GM18517 (cell line): Measurements from ENCODE around the gene BTBD9.

Experiments
- ATAC-seq: cut with Tn5 transposase; IDR thresholded peaks from one replicate; pipeline ENCODE4 v1.9.1; 2021; ENCODE audit warnings: mild to moderate bottlenecking, moderate library complexity; ENCODE audit not compliant: unreplicated experiment

Gene BTBD9

DNA sequence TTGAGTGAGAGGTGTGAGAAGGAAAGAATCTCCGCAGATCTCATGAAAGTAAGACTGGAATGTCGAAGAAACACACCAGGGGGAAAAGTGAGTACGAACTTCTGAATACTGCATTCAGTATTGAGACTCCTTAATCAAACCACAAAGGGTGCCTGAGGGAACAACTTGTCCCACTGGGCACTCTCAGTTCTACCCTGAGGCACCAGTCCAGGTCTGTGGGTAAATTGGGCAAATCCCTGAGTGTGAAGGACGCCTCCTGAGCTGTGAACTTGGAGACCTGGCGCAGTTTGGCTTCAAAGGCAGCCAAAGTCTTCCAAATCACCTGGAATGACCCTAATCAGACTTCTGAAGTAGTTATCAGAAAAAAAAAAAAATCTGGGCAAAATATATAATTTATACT is 329.7 kb downstream of the BTBD9 start:
- no peak for ATAC-seq

GRCh38 chr6:38307740-38308139 is 332.0 kb downstream of the BTBD9 start:
- peak; percentile 82 for ATAC-seq

DNA sequence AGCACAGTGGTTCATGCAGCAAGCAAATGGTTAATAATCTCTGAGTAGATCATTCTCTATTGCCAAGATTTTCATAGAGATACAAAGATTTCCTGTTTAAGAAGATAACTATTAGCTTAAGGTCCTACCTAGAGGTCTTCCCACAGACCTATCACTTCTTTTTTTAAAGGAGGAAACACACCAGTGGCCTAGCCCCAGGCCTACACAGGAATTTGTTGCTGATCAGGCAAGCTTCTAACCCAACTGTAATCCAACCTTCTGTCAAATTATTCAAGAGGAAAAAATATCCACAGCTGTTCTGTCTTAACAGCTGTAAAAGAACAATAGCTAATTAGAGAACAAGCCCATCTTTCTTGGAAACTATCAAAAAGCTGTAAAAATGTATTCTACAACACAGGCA is 332.8 kb downstream of the BTBD9 start:
- ATAC-seq, result no peak

DNA sequence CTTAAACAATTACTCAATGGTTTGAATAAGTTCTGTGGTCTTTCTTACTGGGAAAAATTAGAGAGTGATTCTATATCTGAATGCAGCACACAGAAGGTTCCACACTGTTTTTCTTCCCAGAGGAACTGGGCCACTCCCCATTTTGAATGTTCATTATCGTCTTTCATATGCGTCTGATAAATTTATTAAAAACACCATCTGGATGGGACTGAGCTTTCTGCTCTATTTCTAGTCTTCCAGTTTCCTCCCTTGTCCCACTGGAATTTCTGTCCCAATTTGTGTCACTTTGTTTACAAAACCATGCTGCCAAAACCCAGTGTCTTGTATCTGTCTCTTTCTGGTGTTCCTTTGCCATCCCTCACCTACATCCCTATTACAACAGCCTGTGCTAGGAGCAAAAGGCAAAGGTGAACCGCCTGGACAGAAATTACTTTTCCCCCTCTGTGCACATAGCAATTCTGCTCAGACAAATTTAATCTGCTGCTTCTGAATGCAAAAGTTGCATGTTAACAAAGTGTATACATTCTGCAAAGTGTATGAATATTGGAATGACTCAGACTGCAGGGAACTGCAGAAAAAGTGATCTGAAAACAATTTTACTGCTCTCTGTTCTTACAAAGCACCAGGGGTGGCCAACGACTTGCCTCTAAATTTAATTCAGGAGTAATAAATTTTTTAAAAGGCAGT is 333.6 kb downstream of the BTBD9 start:
- ATAC-seq, result no peak

DNA sequence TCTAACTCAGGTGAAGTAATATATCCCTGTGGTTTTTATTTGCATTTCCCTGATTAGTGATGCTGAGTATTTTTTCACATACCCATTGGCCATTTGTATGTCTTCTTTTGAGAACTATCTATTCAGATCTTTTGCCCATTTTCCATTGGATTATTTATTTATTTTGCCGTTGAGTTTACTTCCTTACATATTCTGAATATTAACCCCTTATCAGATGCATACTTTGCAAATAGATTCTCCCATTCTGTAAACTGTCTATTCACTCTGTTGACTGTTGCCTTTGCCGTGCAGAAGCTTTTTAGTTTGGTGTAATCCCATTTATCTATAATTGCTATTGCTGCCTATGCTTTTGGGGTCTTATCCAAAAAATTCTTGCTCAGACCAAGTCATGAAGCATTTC is 336.9 kb downstream of the BTBD9 start:
- ATAC-seq, result no peak

GRCh38 chr6:38302081-38302480 is 337.6 kb downstream of the BTBD9 start:
- ATAC-seq, result no peak

DNA sequence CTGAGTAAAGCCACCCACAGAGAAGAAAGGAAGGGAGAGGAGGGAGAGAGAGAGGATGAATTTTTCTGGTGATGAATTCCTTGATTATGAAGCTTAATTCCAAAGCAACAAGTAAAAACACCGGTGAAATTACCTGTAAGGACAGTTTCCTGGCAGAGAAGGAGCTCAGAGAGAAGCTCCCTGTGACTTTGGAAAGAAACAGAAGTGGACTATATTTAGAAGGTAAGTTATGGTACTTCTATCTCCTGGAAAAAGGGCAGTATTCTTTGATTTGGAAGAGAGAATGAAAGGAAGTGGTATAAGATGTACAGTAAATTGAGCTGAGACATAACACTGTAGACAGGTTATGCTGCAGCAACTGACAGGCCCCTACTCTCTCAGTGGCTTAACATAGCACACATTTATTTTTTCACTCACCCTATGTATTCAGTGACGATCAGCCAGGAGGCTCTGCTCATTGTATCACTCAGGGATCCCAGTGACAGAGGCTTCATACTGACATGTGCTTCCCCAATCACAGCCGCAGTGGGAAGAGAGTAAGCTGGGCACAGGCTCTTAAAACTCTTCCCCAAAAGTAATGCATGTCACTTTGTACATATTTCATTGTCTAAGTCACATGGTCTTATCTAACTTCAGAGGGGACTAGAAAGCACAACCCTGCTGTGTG is 349.5 kb downstream of the BTBD9 start:
- ATAC-seq, result no peak

GRCh38 chr6:38287487-38287886 is 352.2 kb downstream of the BTBD9 start:
- no peak for ATAC-seq

DNA sequence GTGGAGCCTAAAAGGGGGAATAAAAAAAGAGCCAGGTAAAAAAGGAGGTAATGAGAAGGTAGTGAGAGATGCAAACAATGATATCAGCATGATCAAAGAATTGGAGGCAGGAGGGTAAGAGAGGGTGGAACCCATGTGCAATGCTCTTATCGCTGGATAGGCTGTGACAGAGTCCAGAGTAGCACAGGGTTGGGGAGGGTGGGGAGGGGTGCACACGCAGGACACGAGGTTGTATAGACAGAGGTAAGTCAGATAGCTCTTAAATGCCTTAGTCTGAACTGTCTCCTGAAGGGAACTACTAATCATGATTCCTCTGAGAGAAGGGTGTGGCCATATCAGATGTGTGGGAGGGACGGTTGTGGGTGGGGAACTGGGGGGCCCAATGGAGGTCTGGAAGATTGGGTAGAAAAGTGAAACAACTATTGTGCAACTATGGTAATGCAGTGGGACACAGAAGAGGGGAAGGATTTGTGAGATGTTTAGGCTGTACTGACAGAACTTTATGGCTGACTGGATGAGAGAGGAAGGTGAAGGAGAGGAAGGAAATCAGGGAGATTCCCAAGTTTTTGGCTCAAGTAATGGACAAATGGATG is 354.8 kb downstream of the BTBD9 start:
- ATAC-seq, result no peak

DNA sequence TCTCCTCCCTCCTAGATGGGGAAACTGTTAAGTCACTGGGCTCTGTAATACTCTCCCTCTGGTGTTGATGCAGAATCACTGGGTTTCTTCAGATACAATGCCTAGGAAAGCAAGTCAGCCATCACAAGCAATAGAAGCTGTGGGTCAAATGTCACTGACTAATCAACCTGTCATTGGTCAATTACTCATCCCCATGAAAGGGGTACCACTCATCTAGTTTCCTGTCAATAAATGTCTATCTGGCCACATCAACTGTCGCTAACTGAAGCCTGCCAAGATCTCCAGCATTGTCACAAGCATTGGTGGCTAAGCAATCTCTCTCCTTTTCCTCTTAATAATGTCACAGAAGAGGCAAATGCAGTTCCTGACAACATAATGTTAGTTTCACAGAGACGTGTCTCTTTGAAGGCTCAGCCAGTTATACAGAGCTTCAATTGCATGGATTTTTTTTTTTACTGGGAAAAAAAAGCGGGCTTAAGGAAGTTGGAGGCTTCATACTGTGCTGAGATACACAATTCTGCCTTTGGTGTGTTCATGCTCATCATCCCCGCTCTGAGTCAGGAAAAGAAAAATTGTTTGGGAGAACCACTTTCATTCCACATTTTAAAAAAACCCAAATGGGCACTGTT is 355.9 kb downstream of the BTBD9 start:
- no peak for ATAC-seq

DNA sequence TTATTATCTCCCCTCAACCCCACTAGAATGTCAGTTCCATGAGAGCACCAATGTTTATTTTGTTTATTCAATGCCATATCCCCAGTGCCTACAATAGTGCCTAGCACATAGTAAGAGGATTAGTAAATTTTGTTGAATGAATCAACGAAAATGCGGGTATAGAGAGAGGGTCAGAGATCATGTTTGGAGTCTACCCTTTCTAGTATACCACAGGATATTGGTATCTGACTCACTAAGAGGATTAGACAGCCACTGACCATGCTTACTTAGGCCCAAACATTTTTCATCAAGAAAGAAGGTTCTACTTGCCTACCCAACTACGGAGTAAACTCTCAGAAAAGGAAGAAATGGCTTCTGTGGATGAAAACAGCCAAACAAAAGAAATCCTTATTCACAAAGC is 356.8 kb downstream of the BTBD9 start:
- ATAC-seq, result no peak

DNA sequence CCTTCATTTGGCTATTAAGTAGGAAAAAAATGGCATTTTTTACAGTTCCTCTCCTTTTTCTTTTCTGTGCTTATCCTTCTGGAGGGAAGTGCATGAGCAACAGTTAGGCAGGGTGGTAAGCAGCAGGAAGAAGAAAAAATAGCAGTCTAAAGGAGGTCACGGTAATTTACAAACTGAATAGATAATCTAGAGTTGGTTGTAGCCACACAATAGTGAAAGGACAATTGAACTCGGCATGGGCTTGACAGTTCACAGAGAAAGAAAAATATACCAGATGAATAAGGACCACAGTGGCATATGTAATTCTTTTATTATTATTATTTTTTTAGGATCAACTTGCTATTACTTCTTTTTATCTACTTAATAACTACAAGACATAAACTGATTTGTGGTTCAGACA is 358.6 kb downstream of the BTBD9 start:
- ATAC-seq, result no peak

DNA sequence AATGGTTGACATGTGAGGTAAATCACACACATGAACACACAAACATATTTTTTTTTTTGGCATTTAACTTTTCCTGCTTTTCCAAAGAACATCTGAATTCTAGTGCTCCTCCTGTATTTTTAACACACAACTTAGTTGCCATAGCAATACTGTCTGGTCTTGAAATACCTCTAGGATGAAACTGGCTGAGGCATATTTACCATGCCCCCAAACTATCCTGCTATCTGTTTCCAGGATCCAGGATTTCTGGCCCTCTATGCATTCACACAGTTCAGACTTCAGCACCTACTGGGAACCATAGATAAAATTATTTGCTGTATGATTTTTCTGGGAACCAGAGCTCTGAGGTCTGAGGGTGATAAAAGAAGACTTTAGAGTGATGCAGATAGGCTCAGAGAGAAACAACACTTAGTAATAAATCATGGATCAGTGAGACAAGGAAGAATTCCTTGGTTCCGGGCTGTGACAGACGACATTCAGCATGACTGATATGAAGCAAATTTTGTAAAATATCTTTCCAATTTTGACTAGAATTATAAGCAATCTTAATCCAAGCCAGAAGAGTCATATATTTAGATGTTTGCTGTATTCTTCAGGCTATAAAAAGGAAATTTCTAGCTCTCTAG is 359.7 kb downstream of the BTBD9 start:
- ATAC-seq, result no peak

DNA sequence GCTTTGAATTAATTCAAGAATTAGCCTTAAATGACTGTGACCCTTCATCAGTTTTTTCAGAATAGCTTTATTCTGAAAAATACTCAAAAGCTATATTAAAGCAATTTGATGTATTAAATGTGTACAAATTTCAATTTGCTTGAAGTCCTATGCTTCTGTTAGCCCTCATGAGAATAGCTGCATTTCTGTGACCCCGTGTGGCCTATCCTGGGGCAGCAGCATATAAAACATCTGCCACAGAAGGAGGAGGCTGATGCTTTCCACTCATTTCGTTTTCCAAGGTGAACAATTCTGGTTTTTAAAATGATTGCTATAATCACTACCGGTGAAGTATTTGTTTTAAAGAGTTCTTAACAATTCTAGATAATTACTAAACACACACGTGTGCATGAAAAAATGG is 360.3 kb downstream of the BTBD9 start:
- ATAC-seq, result no peak

DNA sequence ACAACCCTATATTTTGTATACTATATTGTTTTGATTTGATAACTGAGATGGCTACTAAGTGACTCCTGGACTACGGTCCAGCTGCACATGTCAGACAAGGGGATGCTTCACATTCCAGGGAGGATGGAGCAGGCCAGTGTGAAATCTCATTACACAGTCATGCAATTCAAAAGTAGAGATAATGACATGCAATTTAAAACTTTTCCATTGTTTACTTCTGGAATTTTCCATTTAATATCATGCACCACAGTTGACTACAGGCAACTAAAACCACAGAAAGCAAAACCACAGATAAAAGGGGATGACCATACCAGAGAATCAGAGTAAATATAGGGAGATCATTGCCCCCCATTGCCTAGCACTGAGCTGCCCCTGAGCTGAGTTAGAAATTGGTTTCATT is 366.4 kb downstream of the BTBD9 start:
- no peak for ATAC-seq

- ATAC-seq, result no peak
Observed at GRCh38 chr6:38272222-38272621, 367.5 kb downstream of the BTBD9 start.

GRCh38 chr6:38271081-38271480 is 368.6 kb downstream of the BTBD9 start:
- no peak for ATAC-seq

DNA sequence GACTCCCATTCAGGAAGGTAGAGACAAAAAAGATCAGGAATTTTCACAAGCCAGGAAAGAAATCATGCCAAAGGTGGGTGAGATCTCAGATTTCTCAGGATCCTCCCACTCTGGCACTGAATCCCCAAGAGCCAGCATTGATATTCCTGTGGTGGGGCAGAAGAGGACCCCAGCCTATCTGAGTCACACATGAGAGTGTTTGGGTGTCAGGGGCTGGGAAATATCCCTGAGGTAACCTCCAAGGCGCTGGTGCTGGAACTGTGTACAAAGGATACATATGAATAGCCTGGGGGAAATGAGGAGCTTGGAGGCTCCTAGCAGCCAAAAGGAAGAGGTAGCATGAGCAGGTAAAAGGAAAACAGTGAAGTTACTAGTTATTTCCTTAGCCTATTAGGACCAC is 369.4 kb downstream of the BTBD9 start:
- ATAC-seq, result no peak

GRCh38 chr6:38269461-38270172 is 370.1 kb downstream of the BTBD9 start:
- ATAC-seq, result no peak

GRCh38 chr6:38268342-38268741 is 371.4 kb downstream of the BTBD9 start:
- ATAC-seq, result no peak

- no peak for ATAC-seq
Observed at GRCh38 chr6:38266921-38267354, 372.8 kb downstream of the BTBD9 start.
